GM23338 (cell line): ENCODE data around the gene BCKDHA. TPM values are rescaled to one million over a fixed set of nuclear protein-coding genes. Genes with fewer than 3 reads are reported as not detected.

Experiments
- ATAC-seq: fragments of 200-7000 bp; cut with Tn5 transposase; 3 replicates; pipeline ENCODE4 v1.9.1; 2020
- DNase-seq: peaks from one replicate; pipeline ENCODE4 v3.0.0-alpha.2; 2015; ENCODE audit warnings: low spot score
- H2AFZ ChIP-seq: fragments of 200-600 bp; sonication (generic); 2 replicates; pipeline ENCODE4 v1.8.0; 2016; ENCODE audit warnings: antibody characterized with exemption, mild to moderate bottlenecking, moderate library complexity
- H3F3A ChIP-seq: fragments of 200-600 bp; sonication (generic); replicated peaks from 2 replicates; pipeline ENCODE4 v1.8.0; 2017; ENCODE audit warnings: antibody characterized with exemption, mixed run types, low read depth
- H3K27ac ChIP-seq: fragments of 200-600 bp; sonication (generic); 2 replicates; pipeline ENCODE4 v1.6.1; 2016; ENCODE audit warnings: low read depth
- H3K27me3 ChIP-seq: fragments of 200-600 bp; sonication (generic); 2 replicates; pipeline ENCODE4 v1.8.0; 2016; ENCODE audit warnings: mild to moderate bottlenecking, mixed run types, moderate library complexity; ENCODE audit not compliant: insufficient read depth
- H3K36me3 ChIP-seq: fragments of 200-600 bp; sonication (generic); 2 replicates; pipeline ENCODE4 v1.8.0; 2016; ENCODE audit warnings: mild to moderate bottlenecking; ENCODE audit not compliant: insufficient read depth
- H3K4me1 ChIP-seq: fragments of 200-600 bp; sonication (generic); 2 replicates; pipeline ENCODE4 v1.8.0; 2016; ENCODE audit warnings: mild to moderate bottlenecking, moderate library complexity; ENCODE audit not compliant: insufficient read depth
- H3K4me2 ChIP-seq: fragments of 200-600 bp; sonication (generic); 2 replicates; pipeline ENCODE4 v1.7.1; 2017; ENCODE audit warnings: mixed run types
- H3K4me3 ChIP-seq: fragments of 200-600 bp; sonication (generic); 2 replicates; pipeline ENCODE4 v1.6.1; 2016; ENCODE audit warnings: mixed run types
- H3K79me2 ChIP-seq: fragments of 200-600 bp; sonication (generic); replicated peaks from 2 replicates; pipeline ENCODE4 v1.8.0; 2017; ENCODE audit warnings: mild to moderate bottlenecking; ENCODE audit not compliant: insufficient read depth
- H3K9me2 ChIP-seq: fragments of 200-600 bp; sonication (generic); 2 replicates; pipeline ENCODE4 v1.8.0; 2017; ENCODE audit not compliant: insufficient read depth
- H4K20me1 ChIP-seq: fragments of 200-600 bp; sonication (generic); replicated peaks from 2 replicates; pipeline ENCODE4 v1.8.0; 2017; ENCODE audit warnings: mild to moderate bottlenecking; ENCODE audit not compliant: insufficient read depth
- H3K27ac Mint-ChIP-seq: 2 replicates; pipeline ENCODE4 v1.8.0; 2020; ENCODE audit warnings: inconsistent platforms, mild to moderate bottlenecking, moderate library complexity, mixed read lengths
- H3K27me3 Mint-ChIP-seq: 3 replicates; pipeline ENCODE4 v1.8.0; 2022; ENCODE audit warnings: low read depth, mild to moderate bottlenecking, moderate library complexity, mixed read lengths, inconsistent platforms; ENCODE audit not compliant: insufficient read depth, poor library complexity
- H3K36me3 Mint-ChIP-seq: 3 replicates; pipeline ENCODE4 v1.8.0; 2021; ENCODE audit warnings: low read depth, mild to moderate bottlenecking, inconsistent platforms, moderate library complexity, mixed read lengths
- H3K4me1 Mint-ChIP-seq: 3 replicates; pipeline ENCODE4 v1.8.0; 2020; ENCODE audit warnings: mild to moderate bottlenecking, inconsistent platforms, mixed read lengths
- H3K4me3 Mint-ChIP-seq: 3 replicates; pipeline ENCODE4 v1.8.0; 2021; ENCODE audit warnings: moderate library complexity, mild to moderate bottlenecking, inconsistent platforms, mixed read lengths
- H3K9me3 Mint-ChIP-seq: 3 replicates; pipeline ENCODE4 v1.8.0; 2020; ENCODE audit warnings: moderate library complexity, mild to moderate bottlenecking, inconsistent platforms, mixed read lengths
- CREB1 ChIP-seq: fragments of 250-450 bp; sonication (Bioruptor Pico); IDR thresholded peaks from 2 replicates; pipeline ENCODE4 v1.5.0; 2020; ENCODE audit warnings: low read depth, mild to moderate bottlenecking, moderate library complexity
- CTCF ChIP-seq, 2 experiments: fragments of 200-600 bp in 1 of 2; sonication (generic) in 1 of 2; conservative IDR thresholded peaks; 2 replicates each; pipeline versions ENCODE4 v1.5.1 to v1.6.1; 2016 to 2017; ENCODE audit warnings: antibody characterized with exemption in 2 of 2, low read depth in 2 of 2, mild to moderate bottlenecking in 2 of 2, moderate library complexity in 1 of 2
- EZH2 ChIP-seq: fragments of 200-600 bp; sonication (generic); IDR thresholded peaks from one replicate; pipeline ENCODE4 v1.8.0; 2017; ENCODE audit warnings: antibody characterized with exemption, mild to moderate bottlenecking, low read depth; ENCODE audit not compliant: unreplicated experiment
- JUNB ChIP-seq: IDR thresholded peaks from one replicate; pipeline ENCODE4 v1.6.1; 2016; ENCODE audit warnings: antibody characterized with exemption; ENCODE audit not compliant: unreplicated experiment
- NANOG ChIP-seq: IDR thresholded peaks from 2 replicates; pipeline ENCODE4 v1.6.1; 2016; ENCODE audit warnings: antibody characterized with exemption, borderline replicate concordance
- POLR2AphosphoS5 ChIP-seq: IDR thresholded peaks from 2 replicates; pipeline ENCODE4 v1.6.1; 2016; ENCODE audit warnings: antibody characterized with exemption, low read depth
- REST ChIP-seq: IDR thresholded peaks from one replicate; pipeline ENCODE4 v1.6.1; 2018; ENCODE audit warnings: antibody characterized with exemption; ENCODE audit not compliant: unreplicated experiment
- STAT1 ChIP-seq: IDR thresholded peaks from one replicate; pipeline ENCODE4 v1.6.1; 2016; ENCODE audit warnings: antibody characterized with exemption; ENCODE audit not compliant: unreplicated experiment
- ZNF114 ChIP-seq: fragments of 250-450 bp; sonication (Bioruptor Pico); IDR thresholded peaks from 2 replicates; pipeline ENCODE4 v1.5.0; 2020; ENCODE audit warnings: mild to moderate bottlenecking, moderate library complexity
- ZNF331 ChIP-seq: fragments of 250-450 bp; sonication (Bioruptor Pico); IDR thresholded peaks from 2 replicates; pipeline ENCODE4 v1.5.0; 2020; ENCODE audit warnings: low read depth, mild to moderate bottlenecking, moderate library complexity
- polyA plus RNA-seq: library from polyadenylated mRNA; unstranded; fragments of >200 nt; fragmentation: Nextera tagmentation; extraction: Ambion mirVana; gene quantifications from 2 replicates; pipeline ENCODE4 v1.2.1, GENCODE V29; 2016
- total RNA-seq: library from RNA; depleted of rRNA; stranded (reverse); fragments of >200 nt; shearing (Covaris generic); gene quantifications from 2 replicates; pipeline ENCODE4 v1.2.3, GENCODE V29; 2014

The BCKDHA gene
- total and polyA plus RNA-seq, 2 experiments from 2014 or later, result 15.0 to 42.4 TPM

- no peak overlapping the region for H3K27ac Mint-ChIP-seq
- TF ChIP-seq ZNF114 (CRISPR knock-in tag) (no peak), POLR2AphosphoS5 (no peak), JUNB (no peak), NANOG (no peak), CTCF (conservative IDR thresholded peaks at IDR 0.05; ENCODE audit: low read depth in 2 of 2) (no peak), REST (no peak), STAT1 (no peak), EZH2 (no peak)
- H3K4me3 Mint-ChIP-seq, result no peak overlapping the region
Measured at GRCh38 chr19:41421314-41421713, 23.7 kb downstream of the BCKDHA start.

GRCh38 chr19:41421973-41422372 lies 24.4 kb downstream of the BCKDHA start:
- Mint-ChIP-seq H3K4me1 (peaks cover 3% of the 10 kb centered on the region), H3K36me3 (peaks cover 28% of the 10 kb centered on the region), H3K27me3 (peaks cover 3% of the 10 kb centered on the region), H3K4me3 (no peak overlapping the region), H3K27ac (no peak overlapping the region), H3K9me3 (no peaks in the 10 kb centered on the region)
- H3K4me2 ChIP-seq, result no peak overlapping the region
- peaks cover 2% of the 10 kb centered on the region; the same call in 1 of the 2 replicates for H3F3A ChIP-seq
- no peak overlapping the region for H3K4me3 ChIP-seq
- no peaks in the 10 kb centered on the region for H3K36me3 ChIP-seq
- no peaks in the 10 kb centered on the region for H4K20me1 ChIP-seq
- H3K27ac ChIP-seq, result no peak overlapping the region
- H3K27me3 ChIP-seq, result no peaks in the 10 kb centered on the region
- no peaks in the 10 kb centered on the region for H3K9me2 ChIP-seq
- TF ChIP-seq ZNF331 (CRISPR knock-in tag) (no peak), REST (no peak), CREB1 (CRISPR knock-in tag) (no peak), JUNB (no peak)
- H2AFZ ChIP-seq, result no peak overlapping the region
- no peaks in the 10 kb centered on the region for H3K79me2 ChIP-seq
- DNase-seq, result no peak
- no peak for ATAC-seq
- peaks cover 4% of the 10 kb centered on the region for H3K4me1 ChIP-seq

More at GRCh38 chr19:41421314-41421713, 23.7 kb downstream of the BCKDHA start:
- Histone ChIP-seq H3K4me1 (no peaks in the 10 kb centered on the region), H3K4me2 (no peak overlapping the region), H3K4me3 (no peak overlapping the region), H4K20me1 (no peaks in the 10 kb centered on the region), H3K9me2 (no peaks in the 10 kb centered on the region), H3K27me3 (no peaks in the 10 kb centered on the region), H3F3A (peaks cover 2% of the 10 kb centered on the region; the same call in 1 of the 2 replicates), H2AFZ (no peak overlapping the region), H3K27ac (no peak overlapping the region), H3K79me2 (no peaks in the 10 kb centered on the region), H3K36me3 (no peaks in the 10 kb centered on the region)
- no peaks in the 10 kb centered on the region for H3K9me3 Mint-ChIP-seq
- peaks cover 2% of the 10 kb centered on the region for H3K27me3 Mint-ChIP-seq
- no peaks in the 10 kb centered on the region for H3K4me1 Mint-ChIP-seq
- DNase-seq, result no peak
- peaks cover 30% of the 10 kb centered on the region for H3K36me3 Mint-ChIP-seq
- no peak for ATAC-seq
